K562 (cell line): ENCODE results near the gene TP63. TPM values are rescaled to one million over a fixed set of nuclear protein-coding genes. Genes with fewer than 3 reads are reported as not detected.

Experiments
- COPS2 ChIP-seq: fragments of 450-650 bp; conservative IDR thresholded peaks from 2 replicates; pipeline ENCODE4 v1.6.1; 2016; ENCODE audit warnings: mild to moderate bottlenecking, moderate library complexity
- EGR1 ChIP-seq: fragments of 450-650 bp; conservative IDR thresholded peaks from 2 replicates; pipeline ENCODE4 v1.6.1; 2017; ENCODE audit warnings: mild to moderate bottlenecking
- ERF ChIP-seq: fragments of 450-650 bp; formaldehyde crosslinking; IDR thresholded peaks from 2 replicates; pipeline ENCODE4 v1.4.0; 2020; ENCODE audit warnings: mild to moderate bottlenecking, mixed read lengths
- ILF3 ChIP-seq: fragments of 450-650 bp; IDR thresholded peaks from 2 replicates; pipeline ENCODE4 v1.6.1; 2018; ENCODE audit warnings: antibody characterized with exemption, mild to moderate bottlenecking, moderate library complexity, borderline replicate concordance
- MYC ChIP-seq, 2 experiments: fragments of 250-450 bp in 1 of 2; sonication (Bioruptor Pico) in 1 of 2; IDR thresholded peaks; 2 replicates each; pipeline versions ENCODE4 v1.5.1 to v1.6.1; 2012 to 2021; ENCODE audit warnings: low read depth in 2 of 2, borderline replicate concordance in 1 of 2, improper control_type of control experiment in 1 of 2, low read length in 1 of 2, mild to moderate bottlenecking in 1 of 2, moderate library complexity in 1 of 2
- NFXL1 ChIP-seq: fragments of 450-650 bp; formaldehyde crosslinking; IDR thresholded peaks from 2 replicates; pipeline ENCODE4 v1.4.0; 2021; ENCODE audit warnings: mild to moderate bottlenecking
- POLR2H ChIP-seq: IDR thresholded peaks from 2 replicates; pipeline ENCODE4 v1.6.1; 2016; ENCODE audit warnings: missing genetic modification characterization, low read depth, mild to moderate bottlenecking, control low read depth, missing compliant biosample characterization, moderate library complexity
- RFX5 ChIP-seq: IDR thresholded peaks from 2 replicates; pipeline ENCODE4 v1.6.1; 2011; ENCODE audit warnings: low read depth, mild to moderate bottlenecking, improper control_type of control experiment, low read length
- SMAD1 ChIP-seq: fragments of 150-350 bp; IDR thresholded peaks from 2 replicates; pipeline ENCODE4 v1.6.1; 2014; ENCODE audit warnings: low read length, low read depth; ENCODE audit not compliant: partially characterized antibody
- XRCC4 ChIP-seq: IDR thresholded peaks from one replicate; pipeline ENCODE4 v1.6.1; 2011; ENCODE audit not compliant: insufficient read depth, insufficient read length; ENCODE audit errors: extremely low read depth
- ZEB2 ChIP-seq: fragments of 450-650 bp; IDR thresholded peaks from 2 replicates; pipeline ENCODE4 v1.6.1; 2016
- ZNF318 ChIP-seq, 2 experiments: fragments of 450-650 bp; IDR thresholded peaks; 2 replicates each; pipeline ENCODE4 v1.6.1; 2016; ENCODE audit warnings: mild to moderate bottlenecking in 2 of 2, borderline replicate concordance in 1 of 2, low read depth in 1 of 2, moderate library complexity in 1 of 2
- ZNF354B ChIP-seq: fragments of 250-450 bp; sonication (Bioruptor Pico); IDR thresholded peaks from 2 replicates; pipeline ENCODE4 v1.4.0; 2020
- ZNF398 ChIP-seq: fragments of 250-450 bp; sonication (Bioruptor Pico); IDR thresholded peaks from 2 replicates; pipeline ENCODE4 v1.8.0; 2021; ENCODE audit warnings: moderate library complexity, mild to moderate bottlenecking, inconsistent platforms
- ZNF717 ChIP-seq: fragments of 250-450 bp; sonication (Bioruptor Pico); IDR thresholded peaks from 2 replicates; pipeline ENCODE4 v1.5.0; 2021
- ZNF79 ChIP-seq: fragments of 250-450 bp; sonication (Bioruptor Pico); IDR thresholded peaks from 2 replicates; pipeline ENCODE4 v1.4.0; 2020; ENCODE audit warnings: low read depth, mild to moderate bottlenecking, moderate library complexity
- polyA plus RNA-seq, 8 experiments: library from polyadenylated mRNA; depleted of rRNA in 4 of 8; stranded (reverse) in 5 of 8; unstranded in 3 of 8; fragments of >200 nt; fragmentation: Nextera tagmentation in 2 of 8; fragmentation: Illumina TruSeq in 1 of 8; extraction: Ambion mirVana in 2 of 8; extraction: Trizol in 1 of 8; gene quantifications; 2 replicates each; pipeline versions ENCODE4 v1.2.1 to v1.2.3, GENCODE V29; 2011 to 2014; ENCODE audit warnings: inconsistent platforms in 1 of 8, missing spikeins in 1 of 8
- total RNA-seq, 7 experiments: library from RNA; depleted of rRNA in 6 of 7; stranded (reverse); fragments of >200 nt in 6 of 7; fragmentation: Illumina TruSeq in 2 of 7; extraction: Trizol in 2 of 7; gene quantifications; 2 replicates each; pipeline versions ENCODE4 v1.2.1 to v1.2.3, GENCODE V29; 2011 to 2021; ENCODE audit warnings: low replicate concordance in 1 of 7

Gene TP63
- total and polyA plus RNA-seq, 9 of the 15 experiments (the other 6 are each of a cell fraction or from before 2014, with no cell fraction given): 0.32 to 1.4 (median 0.50) TPM

- TF ChIP-seq ZNF398 (CRISPR knock-in tag): no peak
- no peak for TF ChIP-seq ILF3
- no peak for TF ChIP-seq ZEB2
- no peak for TF ChIP-seq ZNF354B (CRISPR knock-in tag)
- TF ChIP-seq ERF (CRISPR knock-in tag): no peak
- no peak for TF ChIP-seq ZNF717 (CRISPR knock-in tag)
- TF ChIP-seq ZNF318 (IDR thresholded peaks at IDR 0.05; ENCODE audit: borderline replicate concordance in 1 of 2, low read depth in 1 of 2): no peak
- no peak for TF ChIP-seq MYC (IDR thresholded peaks at IDR 0.05; ENCODE audit: low read depth, low read length)
- no peak for TF ChIP-seq MYC (CRISPR knock-in tag; IDR thresholded peaks at IDR 0.05; ENCODE audit: borderline replicate concordance, low read depth)
- no peak for TF ChIP-seq RFX5
- no peak for TF ChIP-seq POLR2H (tag)
- TF ChIP-seq XRCC4: no peak
- no peak for TF ChIP-seq COPS2
- no peak for TF ChIP-seq EGR1
- no peak for TF ChIP-seq NFXL1 (CRISPR knock-in tag)
- no peak for TF ChIP-seq ZNF79 (CRISPR knock-in tag)
- no peak for TF ChIP-seq SMAD1
Measured at GRCh38 chr3:189860296-189860695, 229.1 kb downstream of the TP63 start (continued).
